H54 (cell line): Measurements from ENCODE around the gene IGF2.

ENCODE experiments used
- DNase-seq: peaks from one replicate; pipeline ENCODE4 v3.0.0; 2011; ENCODE audit warnings: low spot score, mixed read lengths; ENCODE audit not compliant: insufficient read length
- FAIRE-seq: peaks from 3 replicates; lab custom pipeline; 2011; peaks lifted over from hg19 to GRCh38; lab: Jason Lieb, UNC
- POLR2A ChIP-seq: IDR thresholded peaks from 2 replicates; pipeline ENCODE4 v1.6.1; 2011; ENCODE audit warnings: low read depth, mild to moderate bottlenecking, low read length

Gene IGF2

GRCh38 chr11:2140411-2141400 lies 1.5 kb upstream of the IGF2 start:
- no peak for TF ChIP-seq POLR2A
- no peak for FAIRE-seq
- DNase-seq: no peak

GRCh38 chr11:2139621-2140337 lies 590 bp upstream of the IGF2 start:
- no peak for DNase-seq
- no peak for FAIRE-seq
- TF ChIP-seq POLR2A: no peak

GRCh38 chr11:2138431-2139122 lies 612 bp downstream of the IGF2 start:
- DNase-seq (no peak), FAIRE-seq (no peak)

GRCh38 chr11:2138068-2138430 lies 1.1 kb downstream of the IGF2 start:
- FAIRE-seq (no peak), DNase-seq (no peak)
- TF ChIP-seq POLR2A: no peak

More at GRCh38 chr11:2138431-2139122, 612 bp downstream of the IGF2 start:
- TF ChIP-seq POLR2A: no peak

GRCh38 chr11:2137202-2138067 lies 1.8 kb downstream of the IGF2 start:
- peak; percentile 95 for DNase-seq
- TF ChIP-seq POLR2A: peak; percentile 38; the same call in 1 of the 2 replicates
- FAIRE-seq: no peak

- DNase-seq (no peak), FAIRE-seq (no peak)
- TF ChIP-seq POLR2A: no peak
These were observed 2.3 kb downstream of the IGF2 start for GRCh38 chr11:2136952-2137201.

GRCh38 chr11:2136209-2136951 lies 2.8 kb downstream of the IGF2 start:
- DNase-seq: no peak
- no peak for TF ChIP-seq POLR2A
- no peak for FAIRE-seq

- no peak for TF ChIP-seq POLR2A
- DNase-seq (no peak), FAIRE-seq (no peak)
These were observed 3.5 kb downstream of the IGF2 start for GRCh38 chr11:2135648-2136201.

GRCh38 chr11:2135018-2135569 lies 4.1 kb downstream of the IGF2 start:
- FAIRE-seq (no peak), DNase-seq (no peak)
- no peak for TF ChIP-seq POLR2A

GRCh38 chr11:2134022-2135010 lies 4.9 kb downstream of the IGF2 start:
- FAIRE-seq: no peak
- no peak for TF ChIP-seq POLR2A
- DNase-seq: no peak
